ENCODE measurements around the gene CLEC10A. TPM values are rescaled to one million over a fixed set of nuclear protein-coding genes. Genes with fewer than 3 reads are reported as not detected.

CLEC10A gene
- total RNA-seq, 1 experiment from 2014 or later, result not detected

- DNase-seq (ENCODE audit: low read depth), result peak; percentile 28
- in situ Hi-C loops (cut with HindIII; ENCODE audit: low pct_unique_long_range_greater_than_20kb, low sequenced_read_pairs), result no loop called here
These were observed 54.8 kb downstream of the CLEC10A start for GRCh38 chr17:7025245-7025644.

Other genes starting within 250 kb of the CLEC10A start
- not detected in 2 replicates for gene TEKT1, start 248.5 kb downstream of the CLEC10A start, total RNA-seq (2014; rRNA removed; shearing (Covaris generic); ENCODE audit: low replicate concordance)
- gene ALOX12, start 84.2 kb downstream of the CLEC10A start, total RNA-seq (2014; rRNA removed; shearing (Covaris generic); ENCODE audit: low replicate concordance), result not detected in 2 replicates
- gene RNASEK, start 67.6 kb downstream of the CLEC10A start, total RNA-seq (2014; rRNA removed; shearing (Covaris generic); ENCODE audit: low replicate concordance), result 128 and 131 TPM in 2 replicates
- gene BCL6B, start 57.2 kb downstream of the CLEC10A start, total RNA-seq (2014; rRNA removed; shearing (Covaris generic); ENCODE audit: low replicate concordance), result not detected in 2 replicates
- gene SLC16A13, start 44.2 kb downstream of the CLEC10A start, total RNA-seq (2014; rRNA removed; shearing (Covaris generic); ENCODE audit: low replicate concordance), result 3.7 and 8.6 TPM in 2 replicates
- gene SLC16A11, start 36.2 kb downstream of the CLEC10A start, total RNA-seq (2014; rRNA removed; shearing (Covaris generic); ENCODE audit: low replicate concordance), result not detected in 2 replicates
- gene ASGR2, start 34.6 kb upstream of the CLEC10A start, total RNA-seq (2014; rRNA removed; shearing (Covaris generic); ENCODE audit: low replicate concordance), result not detected in 2 replicates
- gene ASGR1, start 99.1 kb upstream of the CLEC10A start, total RNA-seq (2014; rRNA removed; shearing (Covaris generic); ENCODE audit: low replicate concordance), result not detected in 2 replicates
- gene DLG4, start 139.6 kb upstream of the CLEC10A start, total RNA-seq (2014; rRNA removed; shearing (Covaris generic); ENCODE audit: low replicate concordance), result 2.8 and 4.8 TPM in 2 replicates
- 301 and 338 TPM in 2 replicates for gene ACADVL, start 139.7 kb upstream of the CLEC10A start, total RNA-seq (2014; rRNA removed; shearing (Covaris generic); ENCODE audit: low replicate concordance)
- gene DVL2, start 154.3 kb upstream of the CLEC10A start, total RNA-seq (2014; rRNA removed; shearing (Covaris generic); ENCODE audit: low replicate concordance), result 33.3 and 64.4 TPM in 2 replicates
- 28.0 and 39.4 TPM in 2 replicates for gene PHF23, start 159.2 kb upstream of the CLEC10A start, total RNA-seq (2014; rRNA removed; shearing (Covaris generic); ENCODE audit: low replicate concordance)
- 211 and 296 TPM in 2 replicates for gene GABARAP, start 162.2 kb upstream of the CLEC10A start, total RNA-seq (2014; rRNA removed; shearing (Covaris generic); ENCODE audit: low replicate concordance)
- 9.6 and 19.0 TPM in 2 replicates for gene CTDNEP1, start 171.5 kb upstream of the CLEC10A start, total RNA-seq (2014; rRNA removed; shearing (Covaris generic); ENCODE audit: low replicate concordance)
- gene ELP5, start 172.0 kb upstream of the CLEC10A start, total RNA-seq (2014; rRNA removed; shearing (Covaris generic); ENCODE audit: low replicate concordance), result 25.5 and 32.4 TPM in 2 replicates
- not detected in 2 replicates for gene CLDN7, start 182.2 kb upstream of the CLEC10A start, total RNA-seq (2014; rRNA removed; shearing (Covaris generic); ENCODE audit: low replicate concordance)
- not detected in 2 replicates for gene SLC2A4, start 201.5 kb upstream of the CLEC10A start, total RNA-seq (2014; rRNA removed; shearing (Covaris generic); ENCODE audit: low replicate concordance)
- 1.8 and 8.5 TPM in 2 replicates for gene YBX2, start 214.4 kb upstream of the CLEC10A start, total RNA-seq (2014; rRNA removed; shearing (Covaris generic); ENCODE audit: low replicate concordance)
- gene EIF5A, start 227.4 kb upstream of the CLEC10A start, total RNA-seq (2014; rRNA removed; shearing (Covaris generic); ENCODE audit: low replicate concordance), result 483 and 624 TPM in 2 replicates
- 51.1 and 56.4 TPM in 2 replicates for gene GPS2, start 235.1 kb upstream of the CLEC10A start, total RNA-seq (2014; rRNA removed; shearing (Covaris generic); ENCODE audit: low replicate concordance)
- 15.0 and 17.9 TPM in 2 replicates for gene NEURL4, start 249.1 kb upstream of the CLEC10A start, total RNA-seq (2014; rRNA removed; shearing (Covaris generic); ENCODE audit: low replicate concordance)